Inflammatory macrophage treated with lipopolysaccharide for 4 hours (primary cell): ENCODE data around the gene NFKB1.

ENCODE experiments used
- DNase-seq: peaks from one replicate; pipeline ENCODE4 v3.0.0-alpha.2; 2020

NFKB1 gene

GRCh38 chr4:102632241-102633065 is 131.3 kb downstream of the NFKB1 start:
- no peak for DNase-seq

- no peak for DNase-seq
Observed at GRCh38 chr4:102633100-102633499, 131.9 kb downstream of the NFKB1 start.

- DNase-seq, result peak; percentile 49
Observed at GRCh38 chr4:102637391-102637790, 136.2 kb downstream of the NFKB1 start.

GRCh38 chr4:102638621-102639020 is 137.5 kb downstream of the NFKB1 start:
- DNase-seq, result no peak

GRCh38 chr4:102639598-102639997 is 138.4 kb downstream of the NFKB1 start:
- DNase-seq, result no peak

- no peak for DNase-seq
Observed at GRCh38 chr4:102640669-102641068, 139.5 kb downstream of the NFKB1 start.

GRCh38 chr4:102641793-102642192 is 140.6 kb downstream of the NFKB1 start:
- no peak for DNase-seq

- no peak for DNase-seq
Observed at GRCh38 chr4:102642631-102643298, 141.6 kb downstream of the NFKB1 start.

- no peak for DNase-seq
Observed at GRCh38 chr4:102647117-102647516, 146.0 kb downstream of the NFKB1 start.

GRCh38 chr4:102657206-102657605 is 156.0 kb downstream of the NFKB1 start:
- DNase-seq, result no peak

GRCh38 chr4:102663073-102663472 is 161.9 kb downstream of the NFKB1 start:
- no peak for DNase-seq

- no peak for DNase-seq
Observed at GRCh38 chr4:102665527-102665926, 164.4 kb downstream of the NFKB1 start.
